MCF 10A (cell line): ENCODE results near the gene OLFM3. TPM values are rescaled to one million over a fixed set of nuclear protein-coding genes. Genes with fewer than 3 reads are reported as not detected.

Source experiments
- BruUV-seq: library from RNA; stranded (reverse); fragments of 400-500 nt; replicated peaks from 2 replicates; lab custom pipeline; 2021; lab: Mats Ljungman, UMichigan
- CTCF ChIA-PET: fragments of 300-600 bp; sonication (Branson Sonifier 250); formaldehyde crosslinking; extraction: SDS; loops from one replicate; lab custom pipeline; 2021; ENCODE audit warnings: antibody characterized with exemption, inconsistent platforms; lab: Yijun Ruan, JAX
- POLR2A ChIA-PET: fragments of 300-600, 350-650 bp; sonication (Branson Sonifier 250); formaldehyde crosslinking; extraction: SDS; loops from one replicate; lab custom pipeline; 2020; ENCODE audit warnings: antibody characterized with exemption, inconsistent platforms; lab: Yijun Ruan, JAX
- DNase-seq: peaks from one replicate; pipeline ENCODE4 v3.0.0-alpha.2; 2018; ENCODE audit not compliant: unreplicated experiment
- H3K27ac Mint-ChIP-seq: one replicate; pipeline ENCODE4 v1.8.0; 2022; ENCODE audit warnings: mild to moderate bottlenecking, low read depth, mixed read lengths; ENCODE audit not compliant: unreplicated experiment
- H3K27me3 Mint-ChIP-seq: one replicate; pipeline ENCODE4 v1.8.0; 2022; ENCODE audit warnings: mixed read lengths; ENCODE audit not compliant: insufficient read depth, unreplicated experiment
- H3K36me3 Mint-ChIP-seq: one replicate; pipeline ENCODE4 v1.8.0; 2022; ENCODE audit warnings: mild to moderate bottlenecking, moderate library complexity, mixed read lengths; ENCODE audit not compliant: insufficient read depth, unreplicated experiment
- H3K4me1 Mint-ChIP-seq: one replicate; pipeline ENCODE4 v1.8.0; 2022; ENCODE audit warnings: mixed read lengths; ENCODE audit not compliant: insufficient read depth, unreplicated experiment
- H3K4me3 Mint-ChIP-seq: one replicate; pipeline ENCODE4 v1.8.0; 2022; ENCODE audit warnings: mild to moderate bottlenecking, moderate library complexity, mixed read lengths; ENCODE audit not compliant: unreplicated experiment
- H3K9me3 Mint-ChIP-seq: one replicate; pipeline ENCODE4 v1.8.0; 2022; ENCODE audit warnings: mixed read lengths; ENCODE audit not compliant: unreplicated experiment
- intact Hi-C: fragments of 100-400 bp; cut with micrococcal nuclease; formaldehyde crosslinking; loops from 2 replicates; pipeline ENCODE4 v1.14.1; 2022
- total RNA-seq: library from RNA; stranded (reverse); gene quantifications from 2 replicates; pipeline ENCODE4 v1.2.3, GENCODE V29; 2022
- TF ChIP-seq, protein P1 (sequence below): fragments of 200-600 bp; IDR thresholded peaks from one replicate; pipeline ENCODE4 v1.8.0; 2022; ENCODE audit warnings: antibody characterized with exemption, mild to moderate bottlenecking; ENCODE audit not compliant: unreplicated experiment

OLFM3 gene
- total RNA-seq, 1 experiment from 2014 or later: not detected

- no peak overlapping the region for H3K27ac Mint-ChIP-seq
- no TSS peak for BruUV-seq
- ChIA-PET CTCF (interaction anchor here (0.6 kb wide), 1 partner anchor 621 kb away, joined by 3 read pairs; no protein-coding TSS in a partner anchor), POLR2A (no interaction called here)
- H3K4me1 Mint-ChIP-seq: no peaks in the 10 kb centered on the region
- no peaks in the 10 kb centered on the region for H3K9me3 Mint-ChIP-seq
- no peaks in the 10 kb centered on the region for H3K36me3 Mint-ChIP-seq
- no peak for DNase-seq
- H3K27me3 Mint-ChIP-seq: peaks cover 39% of the 10 kb centered on the region
- no peak overlapping the region for H3K4me3 Mint-ChIP-seq
- intact Hi-C loops: no loop called here
- TF ChIP-seq, protein P1, sequence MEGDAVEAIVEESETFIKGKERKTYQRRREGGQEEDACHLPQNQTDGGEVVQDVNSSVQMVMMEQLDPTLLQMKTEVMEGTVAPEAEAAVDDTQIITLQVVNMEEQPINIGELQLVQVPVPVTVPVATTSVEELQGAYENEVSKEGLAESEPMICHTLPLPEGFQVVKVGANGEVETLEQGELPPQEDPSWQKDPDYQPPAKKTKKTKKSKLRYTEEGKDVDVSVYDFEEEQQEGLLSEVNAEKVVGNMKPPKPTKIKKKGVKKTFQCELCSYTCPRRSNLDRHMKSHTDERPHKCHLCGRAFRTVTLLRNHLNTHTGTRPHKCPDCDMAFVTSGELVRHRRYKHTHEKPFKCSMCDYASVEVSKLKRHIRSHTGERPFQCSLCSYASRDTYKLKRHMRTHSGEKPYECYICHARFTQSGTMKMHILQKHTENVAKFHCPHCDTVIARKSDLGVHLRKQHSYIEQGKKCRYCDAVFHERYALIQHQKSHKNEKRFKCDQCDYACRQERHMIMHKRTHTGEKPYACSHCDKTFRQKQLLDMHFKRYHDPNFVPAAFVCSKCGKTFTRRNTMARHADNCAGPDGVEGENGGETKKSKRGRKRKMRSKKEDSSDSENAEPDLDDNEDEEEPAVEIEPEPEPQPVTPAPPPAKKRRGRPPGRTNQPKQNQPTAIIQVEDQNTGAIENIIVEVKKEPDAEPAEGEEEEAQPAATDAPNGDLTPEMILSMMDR: no peak
These were observed 82.1 kb downstream of the OLFM3 start for GRCh38 chr1:101914473-101915242.

GRCh38 chr1:101911894-101912293, 84.8 kb downstream of the OLFM3 start:
- peaks cover 47% of the 10 kb centered on the region for H3K27me3 Mint-ChIP-seq
- TF ChIP-seq, protein P1: no peak
- no peaks in the 10 kb centered on the region for H3K36me3 Mint-ChIP-seq
- intact Hi-C loops: no loop called here
- no TSS peak for BruUV-seq
- no peak overlapping the region for H3K4me3 Mint-ChIP-seq
- H3K4me1 Mint-ChIP-seq: no peaks in the 10 kb centered on the region
- no peak overlapping the region for H3K27ac Mint-ChIP-seq
- no peaks in the 10 kb centered on the region for H3K9me3 Mint-ChIP-seq
- POLR2A ChIA-PET: no interaction called here
- CTCF ChIA-PET: no interaction called here
- no peak for DNase-seq

DNA sequence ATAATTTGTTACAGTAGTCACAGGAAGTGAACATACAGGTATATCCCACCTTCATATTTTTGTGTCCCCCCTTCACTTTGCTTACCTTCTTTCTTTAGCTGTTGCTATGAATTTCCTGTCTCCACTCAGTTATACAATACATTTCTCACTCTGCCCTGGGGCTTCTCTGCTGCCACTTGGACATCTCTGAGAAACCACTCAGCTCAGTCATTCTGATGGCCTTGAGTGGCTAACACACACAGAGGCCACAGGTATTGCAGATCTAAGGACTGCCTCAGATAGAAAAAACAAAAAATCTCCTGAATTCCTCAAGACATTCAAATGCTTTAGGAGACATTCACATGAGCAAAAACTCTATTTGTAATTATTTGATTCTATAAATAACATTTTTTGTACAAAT, 87.7 kb downstream of the OLFM3 start:
- intact Hi-C loops: loop anchor here (10.0 kb wide), 1 partner anchor 76 kb away; no protein-coding TSS in a partner anchor
- no TSS peak for BruUV-seq
- Mint-ChIP-seq H3K4me3 (no peak overlapping the region), H3K27ac (no peak overlapping the region), H3K36me3 (no peaks in the 10 kb centered on the region), H3K9me3 (no peaks in the 10 kb centered on the region), H3K4me1 (no peaks in the 10 kb centered on the region), H3K27me3 (peaks cover 43% of the 10 kb centered on the region)
- POLR2A ChIA-PET: no interaction called here
- TF ChIP-seq, protein P1: no peak
- CTCF ChIA-PET: interaction anchor here (0.5 kb wide), 1 partner anchor 943 kb away, joined by 4 read pairs; no protein-coding TSS in a partner anchor
- DNase-seq: no peak

- ChIA-PET CTCF (interaction anchor here (0.5 kb wide), 1 partner anchor 11 kb away, joined by 4 read pairs; no protein-coding TSS in a partner anchor), POLR2A (no interaction called here)
- H3K4me3 Mint-ChIP-seq: no peak overlapping the region
- intact Hi-C loops: loop anchor here (10.0 kb wide), 1 partner anchor 78 kb away; no protein-coding TSS in a partner anchor
- H3K27me3 Mint-ChIP-seq: peaks cover 43% of the 10 kb centered on the region
- no peaks in the 10 kb centered on the region for H3K9me3 Mint-ChIP-seq
- no peaks in the 10 kb centered on the region for H3K4me1 Mint-ChIP-seq
- H3K36me3 Mint-ChIP-seq: no peaks in the 10 kb centered on the region
- DNase-seq: no peak
- no peak overlapping the region for H3K27ac Mint-ChIP-seq
- TF ChIP-seq, protein P1: no peak
- no TSS peak for BruUV-seq
These were observed 89.5 kb downstream of the OLFM3 start for GRCh38 chr1:101907264-101907663.
